ENCODE data around the gene BRINP1.

GRCh38 chr9:119117409-119117808, 251.8 kb downstream of the BRINP1 start:
- TF ChIP-seq CTCF (conservative IDR thresholded peaks at IDR 0.05; ENCODE audit: low read length) (no peak), EZH2phosphoT487 (IDR thresholded peaks at IDR 0.05; ENCODE audit: borderline replicate concordance) (no peak)
